ENCODE measurements around the gene GABBR2.

GABBR2 gene

DNA sequence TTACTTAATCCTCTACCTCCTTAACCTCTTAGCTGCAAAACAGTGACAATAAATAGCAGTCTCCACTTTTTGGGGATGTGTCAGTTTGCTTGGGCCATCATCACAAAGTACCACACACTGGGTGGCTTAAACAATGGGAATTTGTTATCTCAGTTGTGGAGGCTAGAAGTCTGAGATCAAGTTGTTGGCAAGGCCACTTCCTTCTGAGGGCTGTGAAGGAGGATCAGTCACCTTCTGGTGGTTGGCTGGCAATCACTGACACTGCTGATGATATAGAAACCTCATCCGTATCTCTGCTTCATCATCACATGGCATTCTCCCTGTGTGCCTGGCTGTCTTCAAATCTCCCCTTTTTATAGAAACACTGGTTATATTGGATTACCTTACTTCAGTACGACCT is 266.2 kb downstream of the GABBR2 start:
- TF ChIP-seq YY1 (IDR thresholded peaks at IDR 0.05; ENCODE audit: low read depth) = no peak
- TF ChIP-seq CREB1 (IDR thresholded peaks at IDR 0.05; ENCODE audit: low read depth) = no peak
- TF ChIP-seq NFIC (IDR thresholded peaks at IDR 0.05) = no peak
- no peak for TF ChIP-seq FOXM1 (IDR thresholded peaks at IDR 0.05; ENCODE audit: borderline replicate concordance, low read depth)
- no peak for TF ChIP-seq TAF1 (IDR thresholded peaks at IDR 0.05; ENCODE audit: low read depth)
- no peak for TF ChIP-seq EGR1 (IDR thresholded peaks at IDR 0.05)
- no peak for TF ChIP-seq RAD21 (IDR thresholded peaks at IDR 0.05; ENCODE audit: low read depth)
- no peak for TF ChIP-seq ZBTB7A (IDR thresholded peaks at IDR 0.05; ENCODE audit: low read depth)
- TF ChIP-seq, protein P1, sequence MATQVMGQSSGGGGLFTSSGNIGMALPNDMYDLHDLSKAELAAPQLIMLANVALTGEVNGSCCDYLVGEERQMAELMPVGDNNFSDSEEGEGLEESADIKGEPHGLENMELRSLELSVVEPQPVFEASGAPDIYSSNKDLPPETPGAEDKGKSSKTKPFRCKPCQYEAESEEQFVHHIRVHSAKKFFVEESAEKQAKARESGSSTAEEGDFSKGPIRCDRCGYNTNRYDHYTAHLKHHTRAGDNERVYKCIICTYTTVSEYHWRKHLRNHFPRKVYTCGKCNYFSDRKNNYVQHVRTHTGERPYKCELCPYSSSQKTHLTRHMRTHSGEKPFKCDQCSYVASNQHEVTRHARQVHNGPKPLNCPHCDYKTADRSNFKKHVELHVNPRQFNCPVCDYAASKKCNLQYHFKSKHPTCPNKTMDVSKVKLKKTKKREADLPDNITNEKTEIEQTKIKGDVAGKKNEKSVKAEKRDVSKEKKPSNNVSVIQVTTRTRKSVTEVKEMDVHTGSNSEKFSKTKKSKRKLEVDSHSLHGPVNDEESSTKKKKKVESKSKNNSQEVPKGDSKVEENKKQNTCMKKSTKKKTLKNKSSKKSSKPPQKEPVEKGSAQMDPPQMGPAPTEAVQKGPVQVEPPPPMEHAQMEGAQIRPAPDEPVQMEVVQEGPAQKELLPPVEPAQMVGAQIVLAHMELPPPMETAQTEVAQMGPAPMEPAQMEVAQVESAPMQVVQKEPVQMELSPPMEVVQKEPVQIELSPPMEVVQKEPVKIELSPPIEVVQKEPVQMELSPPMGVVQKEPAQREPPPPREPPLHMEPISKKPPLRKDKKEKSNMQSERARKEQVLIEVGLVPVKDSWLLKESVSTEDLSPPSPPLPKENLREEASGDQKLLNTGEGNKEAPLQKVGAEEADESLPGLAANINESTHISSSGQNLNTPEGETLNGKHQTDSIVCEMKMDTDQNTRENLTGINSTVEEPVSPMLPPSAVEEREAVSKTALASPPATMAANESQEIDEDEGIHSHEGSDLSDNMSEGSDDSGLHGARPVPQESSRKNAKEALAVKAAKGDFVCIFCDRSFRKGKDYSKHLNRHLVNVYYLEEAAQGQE (IDR thresholded peaks at IDR 0.05; ENCODE audit: low read depth) = no peak
- TF ChIP-seq, protein P2, sequence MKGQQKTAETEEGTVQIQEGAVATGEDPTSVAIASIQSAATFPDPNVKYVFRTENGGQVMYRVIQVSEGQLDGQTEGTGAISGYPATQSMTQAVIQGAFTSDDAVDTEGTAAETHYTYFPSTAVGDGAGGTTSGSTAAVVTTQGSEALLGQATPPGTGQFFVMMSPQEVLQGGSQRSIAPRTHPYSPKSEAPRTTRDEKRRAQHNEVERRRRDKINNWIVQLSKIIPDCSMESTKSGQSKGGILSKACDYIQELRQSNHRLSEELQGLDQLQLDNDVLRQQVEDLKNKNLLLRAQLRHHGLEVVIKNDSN (IDR thresholded peaks at IDR 0.05) = no peak
- no peak for TF ChIP-seq TCF12 (IDR thresholded peaks at IDR 0.05; ENCODE audit: low read depth)
- TF ChIP-seq, protein P3, sequence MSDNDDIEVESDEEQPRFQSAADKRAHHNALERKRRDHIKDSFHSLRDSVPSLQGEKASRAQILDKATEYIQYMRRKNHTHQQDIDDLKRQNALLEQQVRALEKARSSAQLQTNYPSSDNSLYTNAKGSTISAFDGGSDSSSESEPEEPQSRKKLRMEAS (IDR thresholded peaks at IDR 0.05) = no peak
- TF ChIP-seq EP300 (IDR thresholded peaks at IDR 0.05; ENCODE audit: borderline replicate concordance) = no peak

DNA sequence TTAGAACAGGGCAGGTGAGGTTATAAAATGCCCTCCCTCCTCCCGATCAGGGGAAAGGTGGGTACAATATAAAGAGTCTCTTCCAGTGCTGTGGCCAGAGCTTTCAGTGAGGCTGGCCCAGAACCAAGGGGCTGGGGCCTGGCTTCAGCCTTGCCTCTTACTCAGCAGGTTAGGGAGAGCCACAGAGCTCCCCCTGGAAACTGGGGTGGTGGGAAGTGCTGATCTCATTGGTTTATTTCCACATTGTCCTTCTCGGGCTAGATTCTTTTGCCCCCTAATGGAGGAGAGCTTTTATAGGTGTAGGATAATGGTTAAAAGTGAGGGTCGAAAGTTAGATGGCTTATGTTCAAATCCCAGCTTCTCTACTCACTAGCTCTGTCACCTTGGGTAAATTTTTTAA is 266.6 kb downstream of the GABBR2 start:
- TF ChIP-seq TEAD4 (IDR thresholded peaks at IDR 0.05) (no peak), CEBPB (IDR thresholded peaks at IDR 0.05) (no peak), YY1 (IDR thresholded peaks at IDR 0.05; ENCODE audit: low read depth) (no peak), CREB1 (IDR thresholded peaks at IDR 0.05; ENCODE audit: low read depth) (no peak), RAD21 (IDR thresholded peaks at IDR 0.05; ENCODE audit: low read depth) (no peak), FOXM1 (IDR thresholded peaks at IDR 0.05; ENCODE audit: borderline replicate concordance, low read depth) (no peak), EGR1 (IDR thresholded peaks at IDR 0.05) (no peak), TCF12 (IDR thresholded peaks at IDR 0.05; ENCODE audit: low read depth) (no peak), ZBTB7A (IDR thresholded peaks at IDR 0.05; ENCODE audit: low read depth) (no peak), TAF1 (IDR thresholded peaks at IDR 0.05; ENCODE audit: low read depth) (no peak), EP300 (IDR thresholded peaks at IDR 0.05; ENCODE audit: borderline replicate concordance) (no peak), NFIC (IDR thresholded peaks at IDR 0.05) (no peak)
- TF ChIP-seq, protein P1 (IDR thresholded peaks at IDR 0.05; ENCODE audit: low read depth) = no peak
- TF ChIP-seq, protein P3 (IDR thresholded peaks at IDR 0.05) = no peak
- TF ChIP-seq, protein P2 (IDR thresholded peaks at IDR 0.05) = no peak

DNA sequence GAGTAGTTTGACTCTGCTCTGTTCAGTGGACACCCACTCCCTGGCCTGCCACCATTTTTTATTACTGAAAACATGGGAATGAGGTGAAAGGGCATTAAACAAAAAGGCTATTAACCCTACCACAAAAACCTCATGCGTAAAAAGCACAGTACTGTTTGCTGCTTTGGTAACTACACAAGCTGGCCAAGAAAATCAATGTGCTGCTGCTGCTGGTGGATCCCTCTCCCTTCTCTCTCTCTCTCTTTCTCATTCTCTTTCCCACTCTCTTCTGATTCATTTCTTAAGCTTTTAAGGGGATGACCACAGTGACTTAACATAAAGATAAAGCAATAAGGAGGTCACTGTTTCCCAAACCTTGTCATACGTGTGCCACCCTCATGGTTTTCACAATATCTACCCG is 270.1 kb downstream of the GABBR2 start:
- no peak for TF ChIP-seq CEBPB (IDR thresholded peaks at IDR 0.05)

DNA sequence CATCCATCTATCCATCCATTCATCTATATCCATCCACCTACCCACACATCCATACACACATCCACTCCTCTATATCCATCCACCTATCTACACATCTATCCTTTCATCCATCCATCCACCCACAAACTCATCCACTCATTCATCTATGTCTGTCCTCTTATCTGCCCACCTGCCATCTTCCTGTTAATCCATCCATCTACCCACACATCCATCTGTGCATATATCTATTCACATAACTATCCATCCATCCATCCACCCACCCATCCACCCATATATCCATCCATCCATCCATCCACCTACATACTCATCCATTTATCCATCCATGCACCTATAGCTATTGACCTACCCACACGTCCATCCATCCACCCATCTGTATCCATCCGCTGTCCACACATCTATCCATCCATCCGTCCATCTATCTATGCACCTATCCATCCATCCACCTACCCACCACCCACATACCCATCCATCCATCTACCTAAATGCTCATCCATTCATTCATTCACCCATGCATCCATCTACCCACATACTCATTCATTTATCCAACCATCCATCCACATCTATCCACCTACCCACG is 271.2 kb downstream of the GABBR2 start:
- no peak for TF ChIP-seq TEAD4 (IDR thresholded peaks at IDR 0.05)
- TF ChIP-seq RAD21 (IDR thresholded peaks at IDR 0.05; ENCODE audit: low read depth) = no peak
- TF ChIP-seq EGR1 (IDR thresholded peaks at IDR 0.05) = no peak
- TF ChIP-seq ZBTB7A (IDR thresholded peaks at IDR 0.05; ENCODE audit: low read depth) = no peak
- no peak for TF ChIP-seq NFIC (IDR thresholded peaks at IDR 0.05)
- no peak for TF ChIP-seq YY1 (IDR thresholded peaks at IDR 0.05; ENCODE audit: low read depth)
- no peak for TF ChIP-seq EP300 (IDR thresholded peaks at IDR 0.05; ENCODE audit: borderline replicate concordance)
- TF ChIP-seq FOXM1 (IDR thresholded peaks at IDR 0.05; ENCODE audit: borderline replicate concordance, low read depth) = no peak
- no peak for TF ChIP-seq TCF12 (IDR thresholded peaks at IDR 0.05; ENCODE audit: low read depth)
- no peak for TF ChIP-seq CREB1 (IDR thresholded peaks at IDR 0.05; ENCODE audit: low read depth)
- TF ChIP-seq TAF1 (IDR thresholded peaks at IDR 0.05; ENCODE audit: low read depth) = no peak
- TF ChIP-seq, protein P1 (IDR thresholded peaks at IDR 0.05; ENCODE audit: low read depth) = no peak
- no peak for TF ChIP-seq CEBPB (IDR thresholded peaks at IDR 0.05)
- TF ChIP-seq, protein P3 (IDR thresholded peaks at IDR 0.05) = no peak
- TF ChIP-seq, protein P2 (IDR thresholded peaks at IDR 0.05) = no peak
